CD4-positive, CD25-positive, alpha-beta regulatory T cell (primary cell): ENCODE measurements around the gene IRX4. TPM values are rescaled to one million over a fixed set of nuclear protein-coding genes. Genes with fewer than 3 reads are reported as not detected.
"Not testable (repeated sequence)": the region's sequence is repeated elsewhere in the genome, so short reads cannot be mapped to it uniquely, and the experiment has no call there.

Source experiments
- ATAC-seq, 2 donors: fragments of 150-1000 bp; cut with Tn5 transposase; one replicate each; pipeline ENCODE4 v1.10.0; 2021; ENCODE audit warnings: low read depth in 2 of 2, moderate number of reproducible peaks in 2 of 2, moderate library complexity in 1 of 2
- DNase-seq, 3 donors: peaks; one replicate each; pipeline versions ENCODE4 v3.0.0 to v3.0.0-alpha.2; 2012 to 2022; ENCODE audit warnings: mixed read lengths in 1 of 3
- H3K27ac ChIP-seq: one replicate; pipeline ENCODE4 v1.7.0; 2013; ENCODE audit warnings: mild to moderate bottlenecking, low read length; ENCODE audit not compliant: insufficient read depth, poor library complexity, severe bottlenecking
- H3K27me3 ChIP-seq: one replicate; pipeline ENCODE4 v1.7.0; 2013; ENCODE audit warnings: low read length; ENCODE audit not compliant: control insufficient read depth, insufficient read depth
- H3K36me3 ChIP-seq: one replicate; pipeline ENCODE4 v1.7.0; 2013; ENCODE audit warnings: mild to moderate bottlenecking, low read length, moderate library complexity; ENCODE audit not compliant: control insufficient read depth, insufficient read depth
- H3K4me1 ChIP-seq: 2 replicates; pipeline ENCODE4 v1.7.0; 2013; ENCODE audit warnings: mild to moderate bottlenecking, low read length; ENCODE audit not compliant: insufficient read depth, control insufficient read depth, poor library complexity, severe bottlenecking
- H3K4me3 ChIP-seq: one replicate; pipeline ENCODE4 v1.7.0; 2013; ENCODE audit warnings: low read depth, mild to moderate bottlenecking, low read length, moderate library complexity
- H3K9me3 ChIP-seq, 2 experiments: 1 replicate in 1 of 2; 2 replicates in 1 of 2; pipeline ENCODE4 v1.7.0; 2013; ENCODE audit warnings: low read length in 2 of 2, mild to moderate bottlenecking in 1 of 2, moderate library complexity in 1 of 2; ENCODE audit not compliant: control insufficient read depth in 2 of 2
- H3K27ac Mint-ChIP-seq, 3 donors: one replicate each; pipeline ENCODE4 v1.8.0; 2020 to 2022; ENCODE audit warnings: mild to moderate bottlenecking in 3 of 3, mixed read lengths in 3 of 3, moderate library complexity in 2 of 3
- H3K27me3 Mint-ChIP-seq: one replicate; pipeline ENCODE4 v1.8.0; 2022; ENCODE audit warnings: mild to moderate bottlenecking, mixed read lengths
- H3K36me3 Mint-ChIP-seq: one replicate; pipeline ENCODE4 v1.8.0; 2020; ENCODE audit warnings: mixed read lengths
- H3K4me1 Mint-ChIP-seq, 4 donors: one replicate each; pipeline ENCODE4 v1.8.0; 2020 to 2022; ENCODE audit warnings: mixed read lengths in 4 of 4, mild to moderate bottlenecking in 1 of 4
- H3K4me3 Mint-ChIP-seq, 4 donors: one replicate each; pipeline ENCODE4 v1.8.0; 2020 to 2022; ENCODE audit warnings: mild to moderate bottlenecking in 4 of 4, mixed read lengths in 4 of 4, moderate library complexity in 3 of 4
- H3K9me3 Mint-ChIP-seq, 7 donors: one replicate each; pipeline ENCODE4 v1.8.0; 2020 to 2022; ENCODE audit warnings: mixed read lengths in 7 of 7, mild to moderate bottlenecking in 3 of 7, moderate library complexity in 2 of 7
- polyA plus RNA-seq, 4 donors: library from polyadenylated mRNA; unstranded; fragments of 300-500 nt; fragmentation: Illumina TruSeq; gene quantifications; one replicate each; pipeline ENCODE4 v1.2.3, GENCODE V29; 2021
- total RNA-seq: library from RNA; stranded (reverse); gene quantifications from one replicate; pipeline ENCODE4 v1.2.3, GENCODE V29; 2022

The IRX4 gene
- total and polyA plus RNA-seq, 5 donors from 2014 or later: not detected

DNA sequence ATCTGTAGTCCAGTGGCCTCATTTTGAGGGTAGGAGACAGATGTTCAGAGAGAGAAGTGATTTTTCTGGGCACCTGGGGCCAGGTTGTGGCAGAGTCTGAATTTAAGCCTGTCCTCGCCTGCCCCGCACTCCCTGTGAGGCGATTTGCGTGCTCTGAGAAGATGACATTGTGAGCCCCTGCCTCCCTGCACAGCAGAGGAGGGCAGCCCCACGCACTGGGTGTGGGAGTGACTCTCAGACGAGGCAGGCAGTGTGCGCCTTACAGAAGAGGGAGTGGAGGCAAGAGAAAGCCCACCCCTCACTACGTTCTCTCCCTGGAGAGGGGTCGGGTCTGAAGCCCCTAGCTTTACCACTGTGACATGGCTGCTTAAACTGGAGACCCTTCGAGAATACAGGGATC, 35.7 kb downstream of the IRX4 start:
- H3K27me3 Mint-ChIP-seq: peaks cover 21% of the 10 kb centered on the region
- H3K9me3 Mint-ChIP-seq: peaks cover 0 to 2% (median 0%) of the 10 kb centered on the region in 7 donors
- no peak for DNase-seq
- H3K27me3 ChIP-seq: no peaks in the 10 kb centered on the region
- H3K4me1 ChIP-seq: no peaks in the 10 kb centered on the region
- H3K9me3 ChIP-seq: no peaks in the 10 kb centered on the region
- no peak overlapping the region for H3K4me3 Mint-ChIP-seq
- H3K4me1 Mint-ChIP-seq: no peaks in the 10 kb centered on the region
- H3K27ac Mint-ChIP-seq: no peak overlapping the region
- H3K27ac ChIP-seq: no peak overlapping the region
- ATAC-seq: no peak
- H3K36me3 Mint-ChIP-seq: no peaks in the 10 kb centered on the region
- H3K4me3 ChIP-seq: no peak overlapping the region
- no peaks in the 10 kb centered on the region for H3K36me3 ChIP-seq

DNA sequence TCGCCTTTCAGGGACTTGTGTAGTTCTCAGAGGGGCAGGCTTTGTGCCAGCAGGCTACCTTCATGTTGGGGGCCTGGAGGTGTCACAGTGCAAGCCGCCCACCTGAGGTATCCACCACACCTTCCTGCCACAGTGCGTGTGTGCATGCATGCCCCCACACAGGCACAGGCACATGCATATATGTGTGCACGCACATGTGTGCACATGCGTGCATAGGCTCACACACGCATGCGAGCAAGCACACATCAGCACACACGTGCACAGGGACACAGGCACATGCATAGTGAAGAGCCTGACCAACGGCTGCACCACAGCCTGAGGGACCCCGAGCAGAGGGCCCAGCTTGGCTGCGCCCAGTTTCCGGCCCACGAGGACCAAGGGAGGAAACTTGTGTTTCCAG, 36.1 kb downstream of the IRX4 start:
- H3K36me3 ChIP-seq: no peaks in the 10 kb centered on the region
- no peak overlapping the region for H3K27ac ChIP-seq
- Mint-ChIP-seq H3K9me3 (peaks cover 0 to 2% (median 0%) of the 10 kb centered on the region in 7 donors), H3K27ac (no peak overlapping the region), H3K4me3 (no peak overlapping the region), H3K4me1 (no peaks in the 10 kb centered on the region), H3K27me3 (peaks cover 19% of the 10 kb centered on the region), H3K36me3 (no peaks in the 10 kb centered on the region)
- no peaks in the 10 kb centered on the region for H3K9me3 ChIP-seq
- no peak for DNase-seq
- H3K27me3 ChIP-seq: no peaks in the 10 kb centered on the region
- H3K4me1 ChIP-seq: no peaks in the 10 kb centered on the region
- ATAC-seq: no peak
- H3K4me3 ChIP-seq: no peak overlapping the region

DNA sequence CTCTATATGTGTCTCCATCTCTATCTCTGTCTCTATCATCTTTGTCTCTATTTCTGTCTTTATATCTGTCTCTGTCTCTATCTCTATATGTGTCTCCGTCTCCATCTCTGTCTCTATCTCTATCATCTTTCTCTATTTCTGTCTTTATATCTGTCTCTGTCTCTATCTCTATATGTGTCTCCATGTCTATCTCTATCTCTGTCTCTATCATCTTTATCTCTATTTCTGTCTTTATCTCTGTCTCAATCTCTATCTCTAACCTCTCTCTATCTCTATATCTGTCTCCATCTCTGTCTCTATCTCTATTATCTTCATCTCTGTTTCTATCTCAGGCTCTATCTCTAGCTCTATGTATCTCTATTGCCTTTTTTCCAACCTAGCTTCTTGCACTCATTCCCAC, 37.0 kb downstream of the IRX4 start:
- DNase-seq (no peak), ATAC-seq (no peak)
- H3K4me3 ChIP-seq: no peak overlapping the region
- H3K27me3 Mint-ChIP-seq: peaks cover 11% of the 10 kb centered on the region
- no peaks in the 10 kb centered on the region for H3K36me3 ChIP-seq
- no peaks in the 10 kb centered on the region for H3K4me1 ChIP-seq
- H3K27ac Mint-ChIP-seq: no peak overlapping the region
- no peaks in the 10 kb centered on the region for H3K36me3 Mint-ChIP-seq
- H3K9me3 Mint-ChIP-seq: peaks cover 0 to 2% (median 0%) of the 10 kb centered on the region in 7 donors
- H3K27me3 ChIP-seq: no peaks in the 10 kb centered on the region
- H3K27ac ChIP-seq: no peak overlapping the region
- no peaks in the 10 kb centered on the region for H3K9me3 ChIP-seq
- no peaks in the 10 kb centered on the region for H3K4me1 Mint-ChIP-seq
- no peak overlapping the region for H3K4me3 Mint-ChIP-seq

DNA sequence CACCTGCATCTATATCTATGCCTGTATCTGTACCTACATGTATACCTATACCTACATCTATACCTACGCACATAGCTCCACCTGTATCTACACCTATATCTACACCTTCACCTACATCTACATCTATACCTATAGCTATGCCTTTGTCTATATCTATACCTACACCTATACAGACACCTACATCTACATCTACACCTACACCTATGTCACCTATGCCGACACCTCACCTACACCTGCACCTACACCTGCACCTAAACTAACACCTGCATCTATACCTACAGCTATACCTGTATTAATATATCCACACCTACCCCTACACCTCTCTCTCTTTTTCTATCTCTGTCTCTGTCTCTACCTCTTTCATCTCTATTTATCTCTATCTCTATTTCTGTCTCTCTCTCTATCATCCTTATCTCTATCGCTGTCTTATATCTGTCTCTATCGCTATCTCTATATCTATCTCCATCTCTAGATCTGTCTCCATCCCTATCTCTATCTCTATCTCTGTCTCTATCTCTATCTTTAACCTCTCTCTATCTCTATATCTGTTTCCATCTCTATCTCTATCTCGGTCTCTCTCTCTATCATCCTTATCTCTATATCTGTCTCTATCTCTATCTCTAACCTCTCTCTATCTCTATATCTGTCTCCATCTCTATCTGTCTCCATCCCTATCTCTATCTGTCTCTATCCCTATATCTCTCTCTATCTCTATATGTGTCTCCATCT, 37.9 kb downstream of the IRX4 start:
- Histone ChIP-seq H3K4me3 (no peak overlapping the region), H3K27me3 (no peaks in the 10 kb centered on the region), H3K27ac (no peak overlapping the region), H3K36me3 (no peaks in the 10 kb centered on the region), H3K9me3 (no peaks in the 10 kb centered on the region), H3K4me1 (no peaks in the 10 kb centered on the region)
- no peak for ATAC-seq
- no peaks in the 10 kb centered on the region for H3K4me1 Mint-ChIP-seq
- H3K4me3 Mint-ChIP-seq: no peak overlapping the region
- H3K27me3 Mint-ChIP-seq: peaks cover 4% of the 10 kb centered on the region
- no peak overlapping the region for H3K27ac Mint-ChIP-seq
- H3K36me3 Mint-ChIP-seq: no peaks in the 10 kb centered on the region
- peaks cover 0 to 2% (median 0%) of the 10 kb centered on the region in 7 donors for H3K9me3 Mint-ChIP-seq
- DNase-seq: no peak

DNA sequence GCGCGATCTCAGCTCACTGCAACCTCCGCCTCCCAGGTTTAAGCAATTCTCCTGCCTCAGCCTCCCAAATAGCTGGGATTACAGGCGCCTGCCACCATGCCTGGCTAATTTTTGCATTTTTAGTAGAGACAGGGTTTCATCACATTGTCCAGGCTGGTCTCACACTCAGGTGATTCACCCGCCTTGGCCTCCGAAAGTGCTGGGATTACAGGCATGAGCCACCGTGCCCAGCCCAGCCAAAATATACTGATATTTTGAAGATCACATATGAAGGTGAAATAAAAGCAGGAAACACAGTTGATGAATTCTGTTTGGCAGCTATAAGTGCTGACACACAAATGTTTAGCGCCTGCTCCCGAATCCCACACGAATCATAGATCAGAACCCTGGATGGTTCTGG, 39.0 kb downstream of the IRX4 start:
- not testable (repeated sequence) for H3K27ac ChIP-seq, H3K36me3 ChIP-seq, H3K4me1 ChIP-seq, H3K27me3 ChIP-seq, H3K27me3 Mint-ChIP-seq, H3K9me3 Mint-ChIP-seq, H3K4me3 Mint-ChIP-seq, ATAC-seq, H3K4me3 ChIP-seq, H3K36me3 Mint-ChIP-seq, H3K4me1 Mint-ChIP-seq, DNase-seq, H3K27ac Mint-ChIP-seq, H3K9me3 ChIP-seq

DNA sequence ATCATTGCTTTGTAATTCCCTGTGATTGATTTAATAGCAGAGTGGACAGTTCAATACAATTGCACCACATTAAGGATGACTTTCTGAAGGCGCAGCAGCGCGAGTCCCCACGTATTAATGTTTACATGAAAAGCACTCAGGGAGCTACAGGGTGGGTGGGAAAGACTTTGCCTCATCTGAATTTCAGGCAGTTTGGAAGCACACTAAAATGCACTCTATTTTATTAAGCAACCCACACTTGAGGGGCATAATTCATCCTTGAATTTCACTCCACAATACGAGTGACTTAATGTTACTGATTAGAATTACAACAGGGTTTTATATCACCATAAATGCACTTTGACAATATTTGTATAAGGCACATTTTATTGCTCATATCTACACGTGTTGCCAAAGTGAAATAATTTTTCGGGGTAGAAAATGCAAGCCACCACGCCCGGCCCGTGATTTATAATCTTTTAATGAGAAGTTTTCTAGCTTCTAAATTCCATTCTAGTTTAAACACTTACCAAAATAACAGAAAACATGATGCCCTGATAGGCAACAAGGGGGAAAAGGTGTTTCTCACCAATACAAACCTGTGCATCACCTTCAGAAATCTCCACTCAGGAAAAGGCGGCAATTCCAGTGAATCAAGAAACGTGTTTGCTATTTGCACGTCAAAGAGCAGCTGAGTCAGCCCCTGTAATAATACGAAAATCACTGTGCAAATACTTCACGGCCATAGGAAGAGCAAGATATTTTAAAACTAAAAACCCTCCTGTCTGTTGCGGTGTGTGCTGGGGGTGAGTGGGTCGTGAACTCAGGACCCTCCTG, 40.5 kb downstream of the IRX4 start:
- H3K27me3 ChIP-seq: no peaks in the 10 kb centered on the region
- Mint-ChIP-seq H3K4me1 (no peaks in the 10 kb centered on the region), H3K9me3 (no peaks in the 10 kb centered on the region), H3K36me3 (no peaks in the 10 kb centered on the region), H3K27ac (no peak overlapping the region), H3K27me3 (peaks cover 6% of the 10 kb centered on the region), H3K4me3 (no peak overlapping the region)
- H3K4me1 ChIP-seq: no peaks in the 10 kb centered on the region
- no peaks in the 10 kb centered on the region for H3K9me3 ChIP-seq
- no peak for DNase-seq
- H3K4me3 ChIP-seq: no peak overlapping the region
- H3K27ac ChIP-seq: no peak overlapping the region
- no peaks in the 10 kb centered on the region for H3K36me3 ChIP-seq
- ATAC-seq: no peak

DNA sequence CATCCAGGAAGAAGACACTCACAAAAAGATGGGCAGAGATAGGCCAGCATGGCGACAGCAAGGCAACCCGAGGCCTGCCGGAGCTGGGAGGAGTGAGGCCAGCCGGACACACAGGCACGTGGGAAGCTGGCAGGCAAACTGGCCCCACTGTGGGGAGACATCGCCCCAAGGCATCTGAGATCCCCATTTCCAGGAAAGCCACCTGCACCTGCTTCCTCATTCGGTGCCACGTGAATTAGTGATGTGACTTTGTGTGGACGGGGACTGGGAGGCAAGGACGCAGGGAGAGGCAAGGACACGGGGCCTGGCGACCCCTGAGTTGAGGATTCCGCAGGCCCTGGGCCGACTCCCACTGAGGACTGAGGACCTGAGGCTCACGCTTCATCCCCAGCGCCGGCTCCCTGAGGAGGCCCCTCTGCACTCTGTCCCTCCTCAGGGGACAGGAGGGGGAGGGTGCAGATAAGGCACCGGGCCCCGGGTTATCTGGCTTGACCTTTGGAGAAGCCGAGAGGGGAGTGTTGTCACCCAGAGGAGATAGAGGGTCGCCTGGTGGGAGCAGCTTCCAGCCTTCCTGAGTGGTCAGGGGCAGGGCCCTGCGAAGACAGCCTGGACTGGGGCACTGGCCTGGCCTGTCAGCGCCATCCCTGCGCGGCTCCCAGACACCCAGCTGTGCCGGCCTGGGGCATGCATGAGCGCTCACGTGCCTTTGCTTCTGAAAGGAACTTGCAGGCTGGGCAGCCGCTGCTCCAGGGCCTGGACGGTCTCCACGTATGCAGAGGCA, 41.8 kb downstream of the IRX4 start:
- DNase-seq: no peak
- H3K4me3 Mint-ChIP-seq: no peak overlapping the region
- Histone ChIP-seq H3K9me3 (no peaks in the 10 kb centered on the region), H3K27ac (no peak overlapping the region), H3K4me3 (no peak overlapping the region), H3K27me3 (no peaks in the 10 kb centered on the region), H3K4me1 (no peaks in the 10 kb centered on the region), H3K36me3 (no peaks in the 10 kb centered on the region)
- H3K27ac Mint-ChIP-seq: no peak overlapping the region
- ATAC-seq: no peak
- H3K9me3 Mint-ChIP-seq: no peaks in the 10 kb centered on the region
- H3K36me3 Mint-ChIP-seq: no peaks in the 10 kb centered on the region
- peaks cover 6% of the 10 kb centered on the region for H3K27me3 Mint-ChIP-seq
- H3K4me1 Mint-ChIP-seq: no peaks in the 10 kb centered on the region
